K562 (cell line): ENCODE data around the gene C4orf46. TPM values are rescaled to one million over a fixed set of nuclear protein-coding genes. Genes with fewer than 3 reads are reported as not detected.

Experiments
- ATAC-seq: fragments of 200-7000 bp; cut with Tn5 transposase; 3 replicates; pipeline ENCODE4 v1.9.1; 2020; ENCODE audit warnings: moderate library complexity
- BruUV-seq: library from RNA; stranded (reverse); fragments of 400-500 nt; replicated peaks from 2 replicates; lab custom pipeline; 2021; lab: Mats Ljungman, UMichigan
- CTCF ChIA-PET: fragments of 300-600 bp; formaldehyde crosslinking; extraction: SDS; loops from one replicate; lab custom pipeline; 2021; ENCODE audit warnings: low intra/inter-chr PET ratio; lab: Yijun Ruan, JAX
- POLR2A ChIA-PET: fragments of 300-600, 350-650 bp; sonication (Branson Sonifier 250); formaldehyde crosslinking; extraction: SDS; loops from one replicate; lab custom pipeline; 2021; ENCODE audit warnings: antibody characterized with exemption, inconsistent platforms; lab: Yijun Ruan, JAX
- DNase-seq, 4 experiments: peaks; one replicate each; pipeline versions ENCODE4 v3.0.0 to v3.0.0-alpha.2; 2011 to 2018; ENCODE audit warnings: low spot score in 3 of 4, mixed read lengths in 3 of 4; ENCODE audit errors: extremely low read depth in 1 of 4
- FAIRE-seq: peaks from 2 replicates; lab custom pipeline; 2011; peaks lifted over from hg19 to GRCh38; lab: Jason Lieb, UNC
- H2AFZ ChIP-seq: 2 replicates; pipeline ENCODE4 v1.6.0; 2011; ENCODE audit warnings: low read depth, low read length, control low read depth, inconsistent platforms
- H3K27ac ChIP-seq: fragments of 200-600 bp; 3 replicates; pipeline ENCODE4 v1.8.0; 2011; ENCODE audit warnings: low read depth, mild to moderate bottlenecking, control low read depth, inconsistent platforms, low read length, moderate library complexity, mixed read lengths; ENCODE audit errors: extremely low read depth
- H3K27me3 ChIP-seq, 2 experiments: fragments of 300-600 bp in 1 of 2; 2 replicates in 1 of 2; 3 replicates in 1 of 2; pipeline versions ENCODE4 v1.6.0 to v1.8.0; 2011; ENCODE audit warnings: inconsistent platforms in 2 of 2, low read length in 2 of 2, mild to moderate bottlenecking in 1 of 2, mixed read lengths in 1 of 2, moderate library complexity in 1 of 2; ENCODE audit not compliant: control insufficient read depth in 2 of 2, insufficient read depth in 2 of 2
- H3K36me3 ChIP-seq: fragments of 300-600 bp; 3 replicates; pipeline ENCODE4 v1.8.0; 2011; ENCODE audit warnings: mild to moderate bottlenecking, low read length, inconsistent platforms; ENCODE audit not compliant: control insufficient read depth, insufficient read depth
- H3K4me1 ChIP-seq, 2 experiments: fragments of 200-600 bp in 1 of 2; replicated peaks in 1 of 2; 2 replicates in 1 of 2; 3 replicates in 1 of 2; pipeline versions ENCODE4 v1.5.1 to v1.8.0; 2011; ENCODE audit warnings: inconsistent platforms in 2 of 2, low read length in 2 of 2, mild to moderate bottlenecking in 1 of 2, mixed read lengths in 1 of 2, moderate library complexity in 1 of 2; ENCODE audit not compliant: control insufficient read depth in 2 of 2, insufficient read depth in 2 of 2
- H3K4me2 ChIP-seq: 2 replicates; pipeline ENCODE4 v1.6.1; 2011; ENCODE audit warnings: low read length, control low read depth, inconsistent platforms, mixed read lengths; ENCODE audit not compliant: insufficient read depth
- H3K4me3 ChIP-seq: fragments of 200-600 bp; sonication (generic), shearing (Covaris generic); 2 replicates; pipeline ENCODE4 v1.5.1; 2016; ENCODE audit warnings: control low read depth, inconsistent platforms
- H3K79me2 ChIP-seq: fragments of 200-600 bp; 3 replicates; pipeline ENCODE4 v1.8.0; 2011; ENCODE audit warnings: low read length, inconsistent platforms; ENCODE audit not compliant: control insufficient read depth, insufficient read depth
- H3K9ac ChIP-seq, 2 experiments: 2 replicates each; pipeline versions ENCODE4 v1.6.0 to v1.6.1; 2011; ENCODE audit warnings: low read depth in 2 of 2, low read length in 2 of 2, control low read depth in 1 of 2, inconsistent platforms in 1 of 2, mild to moderate bottlenecking in 1 of 2, mixed read lengths in 1 of 2; ENCODE audit not compliant: insufficient read depth in 1 of 2
- H3K9me1 ChIP-seq: one replicate; pipeline ENCODE4 v1.6.0; 2011; ENCODE audit warnings: inconsistent platforms, mild to moderate bottlenecking, low read length, moderate library complexity; ENCODE audit not compliant: control insufficient read depth, insufficient read depth
- H3K9me3 ChIP-seq: replicated peaks from 2 replicates; pipeline ENCODE4 v1.5.1; 2011; ENCODE audit warnings: low read depth, low read length, inconsistent platforms; ENCODE audit not compliant: control insufficient read depth, insufficient read depth
- H4K20me1 ChIP-seq: replicated peaks from 2 replicates; pipeline ENCODE4 v1.6.1; 2011; ENCODE audit warnings: low read length, inconsistent platforms, mixed read lengths; ENCODE audit not compliant: control insufficient read depth, insufficient read depth
- CBX2 ChIP-seq: fragments of 200-600 bp; sonication (generic); IDR thresholded peaks from one replicate; pipeline ENCODE4 v1.6.1; 2012; ENCODE audit warnings: mild to moderate bottlenecking, low read length, inconsistent platforms; ENCODE audit not compliant: insufficient read depth, poor library complexity, severe bottlenecking
- DPF2 ChIP-seq: fragments of 450-650 bp; IDR thresholded peaks from 2 replicates; pipeline ENCODE4 v1.6.1; 2016
- ELF2 ChIP-seq: fragments of 250-450 bp; sonication (Bioruptor Pico); IDR thresholded peaks from 2 replicates; pipeline ENCODE4 v1.5.0; 2021; ENCODE audit warnings: mild to moderate bottlenecking
- EWSR1 ChIP-seq: fragments of 450-650 bp; IDR thresholded peaks from 2 replicates; pipeline ENCODE4 v1.6.1; 2018; ENCODE audit warnings: borderline replicate concordance, mild to moderate bottlenecking, low read depth, moderate library complexity; ENCODE audit not compliant: partially characterized antibody
- GTF2E2 ChIP-seq: fragments of 200-800 bp; sonication (Bioruptor generic); IDR thresholded peaks from 2 replicates; pipeline ENCODE4 v1.6.1; 2016; ENCODE audit warnings: missing genetic modification characterization, missing compliant biosample characterization
- HBP1 ChIP-seq: fragments of 450-650 bp; formaldehyde crosslinking; IDR thresholded peaks from 2 replicates; pipeline ENCODE4 v1.4.0; 2022; ENCODE audit warnings: missing genetic modification characterization
- HDAC1 ChIP-seq, 2 experiments: fragments of 450-650 bp; IDR thresholded peaks; 2 replicates each; pipeline ENCODE4 v1.6.1; 2016 to 2017; ENCODE audit warnings: inconsistent platforms in 1 of 2, mild to moderate bottlenecking in 1 of 2, moderate library complexity in 1 of 2
- MAZ ChIP-seq, 2 experiments: fragments of 450-650 bp in 1 of 2; sonication (generic) in 1 of 2; formaldehyde crosslinking; IDR thresholded peaks in 1 of 2; conservative IDR thresholded peaks in 1 of 2; 2 replicates each; pipeline versions ENCODE4 v1.4.0 to v1.5.0; 2020; ENCODE audit warnings: mild to moderate bottlenecking in 1 of 2, missing genetic modification reagents in 1 of 2
- RBM25 ChIP-seq: fragments of 200-400 bp; formaldehyde crosslinking; IDR thresholded peaks from 2 replicates; pipeline ENCODE4 v1.6.1; 2018; ENCODE audit warnings: low read length, low read depth, moderate library complexity; ENCODE audit not compliant: severe bottlenecking
- SAFB ChIP-seq: fragments of 200-400 bp; formaldehyde crosslinking; IDR thresholded peaks from 2 replicates; pipeline ENCODE4 v1.6.1; 2017; ENCODE audit warnings: low read depth, low read length, borderline replicate concordance
- SMAD3 ChIP-seq: fragments of 450-650 bp; formaldehyde crosslinking; conservative IDR thresholded peaks from 2 replicates; pipeline ENCODE4 v1.4.0; 2020; ENCODE audit warnings: mild to moderate bottlenecking
- TCF15 ChIP-seq: fragments of 250-450 bp; sonication (Bioruptor Pico); IDR thresholded peaks from 2 replicates; pipeline ENCODE4 v1.8.0; 2022; ENCODE audit warnings: moderate library complexity, mild to moderate bottlenecking, inconsistent platforms
- USF2 ChIP-seq: sonication (generic); formaldehyde crosslinking; IDR thresholded peaks from 2 replicates; pipeline ENCODE4 v1.5.0; 2020; ENCODE audit warnings: missing genetic modification reagents
- ZBTB1 ChIP-seq: sonication (generic); formaldehyde crosslinking; IDR thresholded peaks from 2 replicates; pipeline ENCODE4 v1.8.1; 2023; ENCODE audit warnings: missing genetic modification reagents, low read depth, mild to moderate bottlenecking, borderline replicate concordance
- ZBTB34 ChIP-seq: fragments of 250-450 bp; sonication (Bioruptor Pico); IDR thresholded peaks from 2 replicates; pipeline ENCODE4 v1.8.0; 2021; ENCODE audit warnings: mild to moderate bottlenecking, moderate library complexity
- ZFP91 ChIP-seq: sonication (generic); formaldehyde crosslinking; IDR thresholded peaks from 2 replicates; pipeline ENCODE4 v1.8.0; 2022; ENCODE audit warnings: mild to moderate bottlenecking, missing genetic modification reagents
- ZNF140 ChIP-seq: fragments of 250-450 bp; sonication (Bioruptor Pico); IDR thresholded peaks from 2 replicates; pipeline ENCODE4 v1.8.0; 2021; ENCODE audit warnings: moderate library complexity, mild to moderate bottlenecking, inconsistent platforms
- ZNF23 ChIP-seq: fragments of 250-450 bp; sonication (Bioruptor Pico); IDR thresholded peaks from 2 replicates; pipeline ENCODE4 v1.4.0; 2020; ENCODE audit warnings: mild to moderate bottlenecking
- WGBS: fragments of 100-300 bp; shearing (Covaris generic); methylation state at CpG from one replicate; pipeline ENCODE4 v1.1.6; 2016; ENCODE audit warnings: low coverage, mixed read lengths; ENCODE audit not compliant: insufficient coverage; ENCODE audit errors: missing lambda C conversion rate; 5-methylcytosine and 5-hydroxymethylcytosine counted together
- in situ Hi-C: fragments of 300-500 bp; cut with MboI; formaldehyde crosslinking; loops from 4 replicates; pipeline ENCODE4 v1.15.0; 2018; ENCODE audit warnings: inconsistent platforms, mixed read lengths
- intact Hi-C: fragments of 100-400 bp; cut with micrococcal nuclease; formaldehyde crosslinking; loops from 2 replicates; pipeline ENCODE4 v1.14.2; 2022
- polyA plus RNA-seq, 8 experiments: library from polyadenylated mRNA; depleted of rRNA in 4 of 8; stranded (reverse) in 5 of 8; unstranded in 3 of 8; fragments of >200 nt; fragmentation: Nextera tagmentation in 2 of 8; fragmentation: Illumina TruSeq in 1 of 8; extraction: Ambion mirVana in 2 of 8; extraction: Trizol in 1 of 8; gene quantifications; 2 replicates each; pipeline versions ENCODE4 v1.2.1 to v1.2.3, GENCODE V29; 2011 to 2014; ENCODE audit warnings: inconsistent platforms in 1 of 8, missing spikeins in 1 of 8
- total RNA-seq, 7 experiments: library from RNA; depleted of rRNA in 6 of 7; stranded (reverse); fragments of >200 nt in 6 of 7; fragmentation: Illumina TruSeq in 2 of 7; extraction: Trizol in 2 of 7; gene quantifications; 2 replicates each; pipeline versions ENCODE4 v1.2.1 to v1.2.3, GENCODE V29; 2011 to 2021; ENCODE audit warnings: low replicate concordance in 1 of 7

C4orf46 gene
- total and polyA plus RNA-seq, 9 of the 15 experiments (the other 6 are each of a cell fraction or from before 2014, with no cell fraction given), result 9.7 to 24.4 (median 17.0) TPM

- no peaks in the 10 kb centered on the region for H3K9me1 ChIP-seq
- no peak overlapping the region for H3K4me2 ChIP-seq
- H3K27ac ChIP-seq, result no peak overlapping the region
- peaks cover 13% of the 10 kb centered on the region; the same call in 2 of the 3 replicates for H3K79me2 ChIP-seq
- H2AFZ ChIP-seq, result no peak overlapping the region
- no peaks in the 10 kb centered on the region for H3K27me3 ChIP-seq
- WGBS, result 47% methylated on average over 3 of the region's 3 CpGs
- ATAC-seq (no peak), FAIRE-seq (no peak)
- POLR2A ChIA-PET, result interaction anchor here (0.7 to 1.1 kb wide), 3 partner anchors 9 to 35 kb away, joined by 3 to 4 read pairs (median 3); no protein-coding TSS in a partner anchor
- no peak overlapping the region for H3K4me3 ChIP-seq
- no TSS peak for BruUV-seq
- no peak overlapping the region for H3K9ac ChIP-seq
- in situ Hi-C loops, result no loop called here
- CTCF ChIA-PET, result no interaction called here
- TF ChIP-seq DPF2 (no peak), MAZ (CRISPR knock-in tag; conservative IDR thresholded peaks at IDR 0.05 in 1 of 2, IDR thresholded peaks at IDR 0.05 in 1 of 2) (no peak), HBP1 (CRISPR knock-in tag) (no peak), ZFP91 (CRISPR knock-in tag) (no peak), HDAC1 (IDR thresholded peaks at IDR 0.05) (no peak), GTF2E2 (tag) (no peak), SAFB (no peak), ZBTB1 (CRISPR knock-in tag) (no peak), EWSR1 (no peak), ZNF140 (CRISPR knock-in tag) (no peak), USF2 (no peak), CBX2 (no peak), ZBTB34 (CRISPR knock-in tag) (no peak), SMAD3 (CRISPR knock-in tag) (no peak), TCF15 (CRISPR knock-in tag) (no peak), ELF2 (CRISPR knock-in tag) (no peak), ZNF23 (CRISPR knock-in tag) (no peak), RBM25 (no peak)
- TF ChIP-seq, all 486 proteins: peak for 0
- intact Hi-C loops, result no loop called here
- no peak for DNase-seq
- no peaks in the 10 kb centered on the region for H3K4me1 ChIP-seq
- H4K20me1 ChIP-seq, result no peaks in the 10 kb centered on the region
- peaks cover 95% of the 10 kb centered on the region for H3K36me3 ChIP-seq
- H3K9me3 ChIP-seq, result no peaks in the 10 kb centered on the region
Measured at GRCh38 chr4:158715802-158716201, 44.1 kb upstream of the C4orf46 start.
